Mesenchymal stem cell (in vitro differentiated cells and primary cell): ENCODE data around the gene ITGB2.

ENCODE experiments used
- DNase-seq: peaks from one replicate; pipeline ENCODE4 v3.0.0-alpha.2; 2013
- H2AFZ ChIP-seq: one replicate; pipeline ENCODE4 v1.6.1; 2013; ENCODE audit warnings: low read depth, mild to moderate bottlenecking, control low read depth, inconsistent platforms, low read length, moderate library complexity
- H2AK5ac ChIP-seq: 2 replicates; pipeline ENCODE4 v1.6.1; 2013; ENCODE audit warnings: low read length, moderate library complexity, mild to moderate bottlenecking, inconsistent platforms; ENCODE audit not compliant: severe bottlenecking
- H2BK120ac ChIP-seq: one replicate; pipeline ENCODE4 v1.6.1; 2013; ENCODE audit warnings: low read depth, mild to moderate bottlenecking, inconsistent platforms, low read length, moderate library complexity
- H2BK12ac ChIP-seq, 2 experiments: one replicate each; pipeline ENCODE4 v1.6.1; 2013; ENCODE audit warnings: inconsistent platforms in 2 of 2, low read length in 2 of 2, mild to moderate bottlenecking in 2 of 2, moderate library complexity in 2 of 2, control low read depth in 1 of 2
- H2BK15ac ChIP-seq: one replicate; pipeline ENCODE4 v1.6.1; 2013; ENCODE audit warnings: mild to moderate bottlenecking, low read depth, inconsistent platforms; ENCODE audit not compliant: poor library complexity, severe bottlenecking
- H2BK5ac ChIP-seq: 2 replicates; pipeline ENCODE4 v1.6.1; 2013; ENCODE audit warnings: low read depth, mild to moderate bottlenecking, low read length, control low read depth, inconsistent platforms; ENCODE audit not compliant: poor library complexity, severe bottlenecking
- H3K14ac ChIP-seq, 2 experiments: one replicate each; pipeline ENCODE4 v1.6.1; 2013; ENCODE audit warnings: inconsistent platforms in 2 of 2, low read length in 2 of 2, control low read depth in 1 of 2, mild to moderate bottlenecking in 1 of 2, moderate library complexity in 1 of 2
- H3K18ac ChIP-seq, 2 experiments: one replicate each; pipeline ENCODE4 v1.6.1; 2013; ENCODE audit warnings: inconsistent platforms in 2 of 2, low read length in 2 of 2, control low read depth in 1 of 2, low read depth in 1 of 2, mild to moderate bottlenecking in 1 of 2
- H3K23ac ChIP-seq, 2 experiments: one replicate each; pipeline ENCODE4 v1.6.1; 2013; ENCODE audit warnings: inconsistent platforms in 2 of 2, low read length in 2 of 2, mild to moderate bottlenecking in 2 of 2, moderate library complexity in 2 of 2, control low read depth in 1 of 2
- H3K27ac ChIP-seq: 2 replicates; pipeline ENCODE4 v1.5.1; 2013; ENCODE audit warnings: mild to moderate bottlenecking, moderate library complexity, low read length, control low read depth, inconsistent platforms; ENCODE audit not compliant: poor library complexity, severe bottlenecking
- H3K27me3 ChIP-seq, 2 experiments: 2 replicates each; pipeline versions ENCODE4 v1.6.1 to v1.7.0; 2013; ENCODE audit warnings: low read length in 2 of 2, mild to moderate bottlenecking in 2 of 2, moderate library complexity in 2 of 2, control low read depth in 1 of 2, inconsistent platforms in 1 of 2; ENCODE audit not compliant: control insufficient read depth in 1 of 2, insufficient read depth in 1 of 2
- H3K36me3 ChIP-seq, 2 experiments: 2 replicates each; pipeline versions ENCODE4 v1.6.1 to v1.7.0; 2013; ENCODE audit warnings: low read length in 2 of 2, control low read depth in 1 of 2, inconsistent platforms in 1 of 2, low read depth in 1 of 2, mild to moderate bottlenecking in 1 of 2; ENCODE audit not compliant: insufficient read depth in 2 of 2, control insufficient read depth in 1 of 2
- H3K4ac ChIP-seq, 2 experiments: one replicate each; pipeline ENCODE4 v1.6.1; 2013; ENCODE audit warnings: inconsistent platforms in 2 of 2, low read length in 2 of 2, mild to moderate bottlenecking in 2 of 2, moderate library complexity in 2 of 2, control low read depth in 1 of 2, low read depth in 1 of 2
- H3K4me1 ChIP-seq: 2 replicates; pipeline ENCODE4 v1.6.1; 2013; ENCODE audit warnings: low read depth, low read length, control low read depth; ENCODE audit not compliant: control insufficient read depth, insufficient read depth
- H3K4me2 ChIP-seq: 2 replicates; pipeline ENCODE4 v1.6.1; 2013; ENCODE audit warnings: low read length, mild to moderate bottlenecking, inconsistent platforms; ENCODE audit not compliant: poor library complexity, severe bottlenecking
- H3K4me3 ChIP-seq, 2 experiments: 2 replicates each; pipeline versions ENCODE4 v1.5.1 to v1.7.0; 2013; ENCODE audit warnings: low read length in 2 of 2, mild to moderate bottlenecking in 2 of 2, control low read depth in 1 of 2, low read depth in 1 of 2; ENCODE audit not compliant: insufficient read depth in 1 of 2
- H3K79me1 ChIP-seq: replicated peaks from 2 replicates; pipeline ENCODE4 v1.6.1; 2013; ENCODE audit warnings: mild to moderate bottlenecking, control low read depth, low read length, inconsistent platforms; ENCODE audit not compliant: poor library complexity, severe bottlenecking
- H3K9ac ChIP-seq: 2 replicates; pipeline ENCODE4 v1.7.0; 2013; ENCODE audit warnings: mild to moderate bottlenecking, low read length, moderate library complexity
- H3K9me3 ChIP-seq: 2 replicates; pipeline ENCODE4 v1.7.0; 2013; ENCODE audit warnings: mild to moderate bottlenecking, low read length; ENCODE audit not compliant: control insufficient read depth
- H4K8ac ChIP-seq: one replicate; pipeline ENCODE4 v1.6.1; 2013; ENCODE audit warnings: inconsistent platforms, mild to moderate bottlenecking, low read length, moderate library complexity
- H4K91ac ChIP-seq: one replicate; pipeline ENCODE4 v1.6.1; 2013; ENCODE audit warnings: mild to moderate bottlenecking, low read length, inconsistent platforms
- WGBS: methylation state at CpG from one replicate; pipeline ENCODE4 v1.1.7; 2013; ENCODE audit warnings: mixed read lengths; 5-methylcytosine and 5-hydroxymethylcytosine counted together

Gene ITGB2

GRCh38 chr21:44902268-44903049, 18.2 kb downstream of the ITGB2 start:
- no peak overlapping the region for H3K9ac ChIP-seq
- H4K8ac ChIP-seq: no peak overlapping the region
- H2AFZ ChIP-seq: no peak overlapping the region
- no peak overlapping the region for H3K23ac ChIP-seq
- no peak overlapping the region for H2BK12ac ChIP-seq
- H2BK120ac ChIP-seq: no peak overlapping the region
- H2AK5ac ChIP-seq: no peak overlapping the region
- no peak overlapping the region for H4K91ac ChIP-seq
- H3K4me3 ChIP-seq: no peak overlapping the region
- peaks cover 4% of the 10 kb centered on the region for H3K4me1 ChIP-seq
- DNase-seq: no peak
- no peak overlapping the region for H3K4ac ChIP-seq
- H3K18ac ChIP-seq: no peak overlapping the region
- no peak overlapping the region for H3K4me2 ChIP-seq
- H3K9me3 ChIP-seq: no peaks in the 10 kb centered on the region
- peak overlapping the region in 1 of 2 experiments; percentile 10 for H3K14ac ChIP-seq
- peaks cover 54 to 83% of the 10 kb centered on the region in 2 experiments for H3K27me3 ChIP-seq
- no peaks in the 10 kb centered on the region for H3K79me1 ChIP-seq
- H2BK15ac ChIP-seq: no peak overlapping the region
- WGBS: 95% methylated on average over 26 of the region's 30 CpGs
- no peak overlapping the region for H3K27ac ChIP-seq
- no peaks in the 10 kb centered on the region for H3K36me3 ChIP-seq
- no peak overlapping the region for H2BK5ac ChIP-seq

GRCh38 chr21:44901391-44902074, 19.2 kb downstream of the ITGB2 start:
- Histone ChIP-seq H2AK5ac (no peak overlapping the region), H2AFZ (no peak overlapping the region), H3K36me3 (no peaks in the 10 kb centered on the region), H2BK120ac (no peak overlapping the region), H3K9me3 (no peaks in the 10 kb centered on the region), H2BK15ac (no peak overlapping the region), H3K27me3 (peaks cover 53 to 83% of the 10 kb centered on the region in 2 experiments), H3K9ac (no peak overlapping the region), H4K91ac (no peak overlapping the region), H3K18ac (no peak overlapping the region), H3K27ac (no peak overlapping the region), H3K14ac (no peak overlapping the region), H3K79me1 (no peaks in the 10 kb centered on the region), H3K4ac (no peak overlapping the region), H3K4me1 (peaks cover 7% of the 10 kb centered on the region), H4K8ac (no peak overlapping the region), H2BK12ac (no peak overlapping the region), H2BK5ac (no peak overlapping the region), H3K4me2 (no peak overlapping the region), H3K23ac (no peak overlapping the region), H3K4me3 (no peak overlapping the region)
- no peak for DNase-seq
- 93% methylated on average over 27 of the region's 27 CpGs for WGBS

- WGBS: 88% methylated on average over 28 of the region's 28 CpGs
- Histone ChIP-seq H2BK15ac (no peak overlapping the region), H3K36me3 (no peaks in the 10 kb centered on the region), H3K9me3 (no peaks in the 10 kb centered on the region), H3K4ac (no peak overlapping the region), H3K4me1 (peaks cover 8% of the 10 kb centered on the region), H2BK120ac (no peak overlapping the region), H2AK5ac (no peak overlapping the region), H2BK12ac (no peak overlapping the region), H3K27ac (no peak overlapping the region), H3K4me3 (no peak overlapping the region), H3K79me1 (no peaks in the 10 kb centered on the region), H4K8ac (no peak overlapping the region), H3K27me3 (peaks cover 54 to 80% of the 10 kb centered on the region in 2 experiments), H3K14ac (no peak overlapping the region), H3K9ac (no peak overlapping the region), H3K18ac (no peak overlapping the region), H2BK5ac (no peak overlapping the region), H3K23ac (no peak overlapping the region), H3K4me2 (no peak overlapping the region), H2AFZ (no peak overlapping the region), H4K91ac (no peak overlapping the region)
- no peak for DNase-seq
These were observed 20.0 kb downstream of the ITGB2 start for GRCh38 chr21:44900559-44901251.
